DMS53 treated with DMSO at 0.1 percent for 48 hours (cell line): ENCODE results near the gene TFR2.

Source experiments
- DNase-seq: peaks from one replicate; lab custom pipeline; 2025; ENCODE audit not compliant: unreplicated experiment; lab: John Stamatoyannopoulos, UW

Gene TFR2

GRCh38 chr7:100641463-100641859, at the start of gene TFR2:
TFR2 (minus strand) TSS chr7:100641552; CDS start chr7:100641509, 43 bp downstream.
- no peak for DNase-seq

DNA sequence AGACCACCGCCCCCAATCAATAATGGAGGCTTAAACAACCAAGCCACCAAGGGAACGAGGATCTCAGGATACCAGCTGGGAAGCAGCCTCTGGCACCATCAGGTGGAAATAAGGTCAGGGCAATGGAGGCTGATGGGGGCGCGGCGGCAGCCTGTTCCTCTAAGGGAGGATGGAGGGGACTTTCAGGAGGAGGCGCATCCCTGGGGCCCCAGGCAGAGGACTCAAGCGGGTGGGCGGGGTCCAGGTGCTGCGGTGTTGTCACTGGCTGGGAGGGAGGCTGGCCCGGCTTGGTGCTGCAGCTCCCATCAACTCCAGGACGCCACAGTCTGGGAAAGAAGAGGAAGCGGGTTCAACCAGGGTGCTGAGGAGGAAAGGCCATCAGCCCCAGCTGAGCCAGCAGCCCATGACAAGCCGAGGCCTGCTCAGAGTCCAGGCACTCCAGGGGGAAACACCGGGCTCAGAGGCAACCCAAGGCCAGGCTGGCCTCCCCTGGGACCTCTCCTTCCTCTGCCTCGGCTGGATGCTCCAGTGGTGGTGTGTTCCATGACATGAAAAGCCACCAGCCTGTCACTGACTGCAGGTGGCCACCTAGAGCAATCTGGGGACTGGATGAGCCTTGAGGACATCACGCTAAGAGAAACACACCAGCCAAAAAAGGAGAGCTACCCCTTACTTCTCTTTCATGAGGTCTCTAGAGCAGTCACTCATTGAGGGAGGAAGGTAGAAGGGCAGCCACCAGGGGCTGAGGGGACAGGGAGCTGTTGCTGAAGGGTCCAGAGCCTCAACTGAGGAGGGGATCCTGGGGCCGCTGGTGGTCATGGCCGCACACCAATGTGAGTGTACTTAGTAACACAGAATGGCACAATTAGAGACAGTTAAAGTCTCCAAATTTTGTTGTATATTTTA, 48.1 kb upstream of the TFR2 start:
- DNase-seq = no peak

DNA sequence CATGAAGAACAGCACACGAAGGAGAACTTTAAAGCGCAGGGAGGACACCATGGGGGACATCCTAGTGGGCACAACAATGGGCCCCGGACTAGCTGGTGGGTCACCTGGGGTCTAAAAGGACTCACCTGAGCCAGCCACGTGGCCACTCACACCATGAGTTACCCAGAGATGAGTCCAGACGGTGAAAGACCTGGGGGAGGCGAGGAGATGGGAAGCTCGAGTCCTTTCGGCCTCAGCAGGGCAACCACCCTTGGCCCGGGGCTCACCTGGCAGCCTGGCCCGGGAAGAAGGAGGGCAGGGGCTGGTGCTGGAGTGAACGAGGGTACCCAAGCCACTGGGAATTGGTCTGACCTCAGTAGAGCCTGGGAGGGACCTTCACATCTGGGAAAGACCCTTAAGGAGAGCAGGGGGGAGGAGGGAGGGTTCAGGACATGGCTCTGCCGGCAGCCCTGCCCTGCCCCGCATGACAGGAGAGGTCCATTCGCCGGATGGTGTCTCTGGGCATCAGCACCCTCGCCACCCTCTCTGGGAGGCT, 47.0 kb upstream of the TFR2 start:
- DNase-seq = no peak

DNA sequence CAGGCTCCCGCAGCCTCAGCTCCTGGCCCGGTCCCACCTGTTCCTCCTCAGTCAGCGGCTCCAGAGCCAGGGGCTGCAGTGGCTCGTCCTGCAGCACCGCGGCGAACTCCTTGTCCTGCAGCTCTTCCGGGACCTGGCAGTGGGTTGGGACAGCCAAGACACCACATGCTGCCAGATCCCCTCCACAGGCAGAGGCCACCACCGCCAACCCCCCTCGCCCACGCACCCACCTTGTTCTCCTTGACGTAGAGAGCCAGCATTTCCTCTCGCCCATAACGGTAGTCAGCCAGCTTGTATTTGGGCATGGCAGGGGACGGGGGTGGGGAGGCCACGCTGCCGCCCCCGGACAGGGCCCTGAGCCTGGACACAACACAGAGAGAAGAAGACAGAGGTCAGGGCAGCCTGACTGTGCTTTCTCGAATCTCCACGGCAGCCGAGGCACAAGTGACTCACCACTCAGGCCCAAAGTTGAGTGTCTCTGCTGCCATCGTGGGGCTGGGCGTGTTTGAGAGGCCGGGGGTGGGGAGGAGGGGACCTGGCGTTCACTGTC, 46.5 kb upstream of the TFR2 start:
- no peak for DNase-seq

DNA sequence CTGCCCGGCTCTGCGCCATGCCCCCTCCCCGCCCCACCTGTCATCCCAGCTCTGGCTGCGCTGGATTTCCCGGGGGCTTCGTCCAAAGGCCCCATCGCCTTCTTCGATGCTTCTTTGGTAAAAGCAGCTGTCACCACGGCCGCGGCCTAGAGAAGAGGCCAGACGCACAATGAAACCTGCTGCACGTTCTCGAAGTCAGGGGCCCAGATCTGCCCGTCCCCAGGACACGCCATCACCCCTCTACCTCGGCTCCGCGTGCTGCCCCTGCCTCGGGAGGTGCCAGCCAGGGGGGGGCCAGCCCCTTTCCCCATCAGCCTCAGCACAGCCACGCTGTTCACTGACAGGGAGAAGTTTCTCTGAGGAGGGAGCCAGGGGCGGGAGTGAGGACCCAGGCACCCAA, 45.9 kb upstream of the TFR2 start:
- no peak for DNase-seq

GRCh38 chr7:100686822-100687211, 45.5 kb upstream of the TFR2 start:
- DNase-seq = no peak

GRCh38 chr7:100686201-100686821, 45.0 kb upstream of the TFR2 start:
- DNase-seq = no peak

DNA sequence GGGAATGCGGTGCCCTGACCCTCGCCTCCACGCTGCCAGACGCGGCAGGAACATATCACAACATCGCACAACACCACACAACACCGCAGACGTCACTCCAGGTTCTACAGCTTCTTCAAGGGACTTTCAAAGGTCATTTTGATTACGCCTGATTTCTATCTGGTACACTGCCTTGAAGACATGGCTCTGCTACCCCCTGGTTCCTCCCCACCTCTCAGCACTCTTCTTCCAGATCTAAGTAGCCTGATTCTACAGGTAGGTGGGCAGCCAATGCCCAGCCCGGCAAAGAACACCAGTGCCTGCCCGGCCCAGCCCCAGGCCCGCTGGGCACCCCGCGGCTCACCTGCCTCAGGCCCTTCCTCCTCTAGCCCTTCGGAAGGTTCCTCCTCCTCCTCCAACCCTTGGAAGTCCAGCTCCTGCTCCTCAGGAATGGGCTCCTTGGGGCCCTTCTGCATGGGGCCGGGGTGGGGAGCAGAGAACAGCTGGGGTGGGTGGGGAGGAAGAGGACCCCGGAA, 44.3 kb upstream of the TFR2 start:
- no peak for DNase-seq

DNA sequence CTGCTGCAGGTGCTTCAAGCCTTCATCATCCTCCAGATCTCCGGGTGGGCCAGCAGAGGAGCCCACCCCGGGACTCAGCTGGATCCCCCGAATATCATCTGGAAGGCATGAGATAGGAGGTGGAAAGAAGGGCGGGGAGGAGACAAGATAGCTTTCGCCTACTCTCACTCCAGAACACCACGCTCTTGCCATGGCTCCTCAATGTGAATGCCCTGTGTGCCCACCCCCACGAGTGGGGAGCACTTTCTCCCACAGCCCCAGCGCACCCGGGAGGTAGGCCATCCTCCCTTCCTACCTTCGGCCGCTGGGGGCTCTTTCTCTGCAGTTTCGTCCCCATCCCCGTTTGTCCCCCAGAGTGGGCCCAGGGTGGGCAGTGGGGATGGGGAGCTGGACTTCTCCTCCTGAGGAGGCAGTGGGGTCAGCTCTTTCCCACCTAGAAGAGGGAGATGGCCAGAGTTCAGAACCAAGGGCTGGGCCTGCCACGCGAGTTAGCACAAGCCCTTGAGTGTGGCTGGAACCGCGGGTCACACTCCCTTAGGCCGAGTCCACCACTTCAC, 43.8 kb upstream of the TFR2 start:
- no peak for DNase-seq

- DNase-seq = no peak
Observed at GRCh38 chr7:100684534-100685042, 43.2 kb upstream of the TFR2 start.

DNA sequence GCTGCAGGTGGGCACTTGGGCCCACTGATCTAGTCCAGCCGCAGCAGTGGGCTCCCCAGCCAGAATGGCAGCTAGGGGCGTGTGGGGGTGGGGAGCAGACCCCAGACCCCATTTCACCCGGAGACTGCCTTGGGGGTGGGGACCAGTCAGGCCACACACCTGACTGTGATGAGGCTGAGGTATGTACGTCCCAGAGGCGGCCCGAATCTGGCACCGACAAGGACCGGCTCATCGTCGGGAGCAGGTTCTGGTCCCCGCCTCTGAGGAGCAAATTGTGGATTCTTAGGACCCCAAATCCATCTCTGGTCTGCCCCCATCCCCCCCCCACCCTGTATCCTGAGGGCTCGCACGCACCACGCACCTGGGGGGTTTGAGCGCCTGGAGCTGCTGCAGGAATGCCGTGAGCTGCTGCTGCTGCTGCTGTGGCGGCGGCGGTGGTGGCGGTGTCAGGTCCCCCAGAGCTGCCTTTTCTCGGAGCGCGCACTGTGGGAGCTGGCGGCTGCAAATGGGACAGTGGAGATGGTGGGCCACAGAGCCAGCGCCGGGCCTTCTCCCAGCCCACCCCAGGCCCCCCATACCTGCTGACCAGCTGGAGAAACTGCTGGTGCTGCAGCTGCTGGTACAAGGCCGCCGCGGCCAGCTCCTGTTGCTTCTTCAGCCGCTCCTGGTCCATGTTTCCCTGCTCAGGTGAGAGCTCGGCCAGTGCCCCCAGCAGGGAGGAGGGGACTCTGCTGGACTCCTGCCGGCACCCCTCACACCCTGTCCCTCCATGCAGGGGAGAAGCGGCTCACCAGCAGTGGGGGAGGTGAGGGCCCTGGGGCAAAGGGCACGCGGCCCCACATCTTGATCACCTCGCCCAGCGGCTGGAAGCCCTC, 42.5 kb upstream of the TFR2 start:
- DNase-seq = no peak

DNA sequence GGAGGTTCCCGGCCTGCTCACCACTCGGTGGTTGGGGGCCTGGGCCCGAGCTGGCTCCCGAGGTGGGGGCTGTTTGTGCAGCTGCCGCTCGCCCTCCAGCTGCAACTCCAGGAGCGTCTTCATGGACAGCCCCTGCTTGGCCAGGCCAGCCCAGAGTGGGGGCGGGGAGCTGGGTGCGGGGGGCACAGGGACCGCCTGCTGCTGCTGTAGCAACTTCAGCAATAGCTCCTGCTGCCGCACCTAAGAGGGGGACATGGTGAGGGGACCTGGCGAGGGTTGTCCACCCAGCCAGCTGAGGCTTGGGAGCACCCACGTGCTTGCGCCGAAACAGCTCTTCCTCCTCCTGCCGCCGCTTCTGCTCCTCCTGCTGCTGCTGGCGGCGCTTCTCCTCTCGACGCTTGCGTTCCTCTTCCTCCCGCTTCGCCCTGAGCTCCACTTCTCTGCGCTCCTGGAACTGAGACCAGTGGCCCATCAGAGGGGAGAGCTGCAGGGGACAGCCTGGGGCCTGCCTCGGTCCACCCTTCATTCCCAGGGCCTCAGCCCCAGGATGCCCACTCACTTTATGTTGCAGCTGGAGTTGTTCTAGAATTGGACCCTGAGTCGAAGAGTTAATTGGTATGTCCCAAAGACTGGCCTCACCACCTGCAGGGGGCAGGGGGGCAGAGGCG, 41.8 kb upstream of the TFR2 start:
- no peak for DNase-seq

- DNase-seq = no peak
Observed at GRCh38 chr7:100682228-100682741, 40.9 kb upstream of the TFR2 start.

DNA sequence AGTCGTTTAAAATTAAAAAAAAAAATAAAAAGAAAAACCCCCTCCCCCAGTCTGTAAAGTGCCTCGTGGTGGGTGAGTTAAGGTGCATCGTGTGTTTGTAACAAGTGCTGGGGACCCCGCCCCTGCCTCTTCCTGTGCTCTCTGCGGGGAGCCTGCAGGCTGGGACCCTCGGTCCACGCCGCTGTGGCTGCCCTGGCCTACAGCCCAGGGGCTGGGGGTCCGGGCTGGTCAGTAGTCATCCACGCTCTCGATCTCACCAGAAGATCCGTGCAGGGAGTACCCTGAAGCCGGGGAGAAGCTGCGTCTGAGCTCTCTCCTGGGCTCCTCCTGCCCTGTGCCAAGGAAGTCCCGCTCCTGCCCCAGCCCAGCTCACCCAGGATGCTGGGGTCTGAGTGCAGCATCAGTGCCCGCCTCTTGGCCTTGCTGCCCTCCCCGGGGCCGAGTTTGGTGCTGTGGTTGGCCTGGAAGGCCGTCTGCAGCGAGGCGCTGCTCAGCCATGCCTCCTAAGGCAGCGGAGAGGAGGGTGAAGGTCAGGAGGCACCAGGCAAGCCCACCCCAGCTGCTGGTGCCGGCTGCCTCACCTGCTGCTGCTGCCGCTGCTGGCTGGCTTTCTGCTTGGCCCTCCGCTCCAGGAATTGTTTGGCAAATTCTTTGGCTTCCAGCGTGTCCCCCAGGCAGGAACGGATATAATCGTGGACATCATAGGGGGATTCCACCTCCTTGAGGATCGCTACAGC, 40.3 kb upstream of the TFR2 start:
- DNase-seq = no peak

DNA sequence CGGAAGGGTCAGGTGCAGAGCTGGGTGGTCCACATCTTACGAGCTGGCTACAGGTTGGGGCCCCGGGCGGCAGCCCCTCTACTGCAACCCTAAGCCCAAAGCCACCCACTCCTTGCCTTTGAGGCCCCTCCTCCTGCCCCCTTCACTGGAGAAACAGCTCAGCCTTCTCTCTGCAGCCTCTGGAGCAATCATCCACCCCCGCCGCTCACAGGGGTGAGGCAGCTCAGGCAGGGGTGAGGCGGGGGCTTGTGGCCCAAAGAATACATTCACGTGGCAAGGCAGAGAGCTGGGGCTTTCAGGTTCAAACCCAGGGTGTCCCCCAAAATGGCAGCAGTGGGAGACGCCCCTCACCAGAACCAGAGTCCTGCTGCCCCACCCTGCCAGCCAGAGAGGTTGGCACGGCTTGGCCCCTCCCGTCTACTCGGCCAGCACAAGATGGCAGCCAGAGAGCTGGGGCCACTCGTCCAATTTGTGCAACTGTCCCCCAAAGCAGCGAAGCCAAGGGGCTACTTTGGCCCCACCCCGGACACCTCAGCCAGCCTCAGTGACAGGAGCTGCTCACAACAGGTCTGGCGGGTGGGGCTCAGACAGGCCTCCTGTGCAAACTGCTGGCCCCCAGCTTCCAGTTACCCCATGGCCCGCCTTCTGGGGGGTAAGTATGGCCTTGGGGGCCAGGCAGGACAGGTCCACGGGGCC, 39.4 kb upstream of the TFR2 start:
- no peak for DNase-seq

- DNase-seq = no peak
Observed at GRCh38 chr7:100679927-100680575, 38.7 kb upstream of the TFR2 start.

DNA sequence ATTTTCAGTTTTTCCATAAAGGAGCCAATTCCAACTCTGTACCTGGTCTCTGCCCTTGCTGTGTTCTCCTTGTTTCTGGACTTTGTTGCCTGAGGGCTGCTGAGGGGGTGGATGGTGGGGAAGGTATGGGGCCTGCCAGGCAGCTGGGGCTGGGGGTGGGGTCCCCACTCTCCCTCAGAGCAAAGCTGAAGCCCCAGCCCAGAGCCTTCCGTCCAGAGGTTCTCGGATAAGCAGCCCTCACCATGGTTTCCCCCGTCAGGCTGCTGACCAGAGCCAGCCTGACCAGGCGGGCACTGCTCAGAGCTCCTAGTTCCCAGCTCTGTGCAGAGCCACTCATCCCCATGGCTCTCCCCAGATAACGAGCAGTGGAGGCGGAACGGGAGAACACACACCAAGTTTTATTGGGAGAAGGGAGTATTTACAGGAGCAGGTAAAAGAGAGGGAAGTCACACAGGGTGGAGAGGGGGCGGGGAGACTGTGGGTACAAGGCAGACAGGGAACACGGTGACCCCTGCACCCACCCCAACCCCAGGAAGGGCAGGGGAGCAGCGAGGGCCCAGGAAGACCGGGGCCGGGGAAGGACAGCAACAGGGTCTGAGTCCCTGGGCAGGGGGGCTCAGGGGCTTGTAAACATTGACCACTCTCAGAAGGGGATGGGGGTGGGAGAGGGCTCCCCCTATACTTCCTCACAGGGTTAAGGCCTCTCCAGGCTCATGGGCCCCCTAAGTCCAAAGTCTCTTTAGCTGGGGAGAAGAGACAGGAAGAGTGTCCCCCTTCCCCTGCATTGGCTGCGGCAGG, 38.0 kb upstream of the TFR2 start:
- no peak for DNase-seq
